HG03103 (cell line): ENCODE data around the gene CEP112.
"Not testable (repeated sequence)": the region's sequence is repeated elsewhere in the genome, so short reads cannot be mapped to it uniquely, and the experiment has no call there.

Experiments used
- ATAC-seq: cut with Tn5 transposase; IDR thresholded peaks from one replicate; pipeline ENCODE4 v1.9.1; 2021; ENCODE audit warnings: low read depth; ENCODE audit not compliant: unreplicated experiment

The CEP112 gene

DNA sequence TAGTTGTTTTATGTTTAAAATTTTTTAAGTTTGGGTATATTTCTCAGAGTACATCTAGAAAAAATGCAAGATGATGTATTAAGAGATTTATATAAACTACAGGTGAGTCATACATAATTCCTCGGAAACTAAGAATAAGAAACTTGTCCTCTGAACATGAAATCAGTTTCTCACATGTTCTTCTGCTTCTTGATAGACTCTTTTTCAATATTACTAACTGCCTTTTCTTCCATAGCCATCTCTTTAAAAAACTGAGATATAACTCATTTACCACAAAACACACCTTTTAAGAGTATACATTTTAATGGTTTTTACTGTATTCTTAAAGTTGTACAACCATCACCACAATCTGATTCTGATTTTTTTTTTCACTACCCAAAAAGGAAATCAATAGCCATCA is 392.1 kb downstream of the CEP112 start:
- no peak for ATAC-seq

DNA sequence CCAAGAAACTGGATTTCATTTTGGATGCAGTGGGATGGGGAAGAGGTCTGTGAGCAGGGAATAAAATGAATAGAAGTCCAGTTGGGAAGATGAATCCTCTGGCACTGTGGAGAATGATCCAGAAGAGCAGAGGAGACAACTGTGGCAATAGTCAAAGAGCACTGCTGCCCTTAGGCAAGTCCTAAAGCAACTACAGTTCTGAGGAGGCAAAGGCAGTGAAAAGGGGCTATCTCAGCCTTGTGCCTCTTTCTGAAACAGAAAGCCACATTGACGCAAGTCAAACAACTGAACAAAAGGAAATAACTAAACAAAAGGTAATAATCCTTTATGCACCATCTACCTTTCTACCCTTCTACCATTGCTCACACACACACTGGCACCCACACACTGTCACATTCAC is 392.5 kb downstream of the CEP112 start:
- ATAC-seq, result no peak

DNA sequence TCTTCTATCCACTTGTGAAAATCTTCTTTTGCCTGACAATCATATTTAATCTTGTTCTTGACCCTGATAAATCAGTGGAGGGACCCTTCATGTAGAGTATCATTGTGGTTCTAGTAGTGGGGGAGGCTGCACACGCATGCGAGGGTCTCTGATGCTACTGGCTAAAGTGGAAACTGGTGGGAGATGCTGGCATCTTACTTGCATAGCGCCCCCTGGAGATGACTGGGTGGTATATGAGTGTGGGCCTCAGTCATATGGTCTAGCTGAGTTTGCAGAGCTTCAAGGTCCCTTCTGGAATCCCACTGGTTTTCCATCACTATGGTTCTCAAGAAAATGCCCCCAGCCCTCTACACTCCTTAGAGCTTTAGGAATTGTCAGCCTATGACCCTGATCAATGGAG is 394.1 kb downstream of the CEP112 start:
- no peak for ATAC-seq

DNA sequence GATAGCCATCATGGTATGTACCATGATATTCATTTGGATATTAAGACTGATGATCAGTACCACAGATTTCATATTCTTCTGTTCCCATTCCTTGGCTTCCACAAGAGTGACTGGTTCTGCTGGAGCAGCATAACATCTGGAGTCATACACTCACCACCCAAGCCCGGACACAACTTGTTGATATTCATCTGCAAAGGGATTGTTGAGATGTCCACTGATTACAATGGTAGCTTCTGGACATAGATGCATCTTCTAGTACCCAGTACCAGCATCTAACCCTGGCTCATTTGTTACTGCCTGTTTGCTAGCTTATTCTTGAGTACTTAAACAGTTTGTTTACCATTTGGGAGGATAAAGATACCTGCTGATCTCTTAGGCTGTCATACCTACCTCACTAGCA is 394.8 kb downstream of the CEP112 start:
- ATAC-seq, result no peak

DNA sequence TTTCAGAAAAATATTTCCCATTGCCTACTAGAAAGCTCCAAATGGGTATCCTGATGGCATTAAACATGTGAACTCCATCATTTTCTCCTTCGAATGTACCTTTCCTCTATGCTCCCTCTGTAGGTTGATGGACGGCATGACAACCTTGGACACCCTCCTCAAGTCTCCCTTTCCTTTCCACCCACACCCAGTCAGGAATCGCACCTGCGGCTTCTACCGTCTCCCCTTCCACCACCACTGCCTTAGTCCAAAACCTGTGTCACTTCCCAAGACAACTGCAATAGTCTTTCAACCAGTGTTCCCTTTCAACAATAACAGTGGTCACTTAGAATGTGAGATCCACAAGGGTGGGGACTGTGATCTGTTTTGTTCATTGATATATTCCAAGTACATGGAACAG is 397.4 kb downstream of the CEP112 start:
- no peak for ATAC-seq

DNA sequence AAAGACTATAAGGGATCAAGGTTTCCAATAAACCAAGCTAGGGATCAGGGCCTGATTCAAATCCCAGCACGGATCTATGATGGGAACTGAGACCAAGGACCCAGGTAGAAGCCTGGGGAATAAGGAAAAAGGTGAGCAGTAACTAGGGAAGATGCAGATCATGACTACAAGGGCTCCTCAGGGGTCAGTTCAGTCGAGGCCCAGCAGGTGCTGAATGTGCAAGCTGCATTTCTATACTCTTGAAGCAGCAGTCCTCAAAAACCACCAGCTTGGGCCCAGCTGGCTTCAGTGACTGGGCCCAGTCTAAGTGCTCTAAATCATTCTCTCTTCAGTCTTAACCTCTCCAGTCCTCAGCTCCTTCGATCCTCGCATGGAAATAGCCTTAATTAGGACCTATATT is 401.7 kb downstream of the CEP112 start:
- ATAC-seq, result no peak

DNA sequence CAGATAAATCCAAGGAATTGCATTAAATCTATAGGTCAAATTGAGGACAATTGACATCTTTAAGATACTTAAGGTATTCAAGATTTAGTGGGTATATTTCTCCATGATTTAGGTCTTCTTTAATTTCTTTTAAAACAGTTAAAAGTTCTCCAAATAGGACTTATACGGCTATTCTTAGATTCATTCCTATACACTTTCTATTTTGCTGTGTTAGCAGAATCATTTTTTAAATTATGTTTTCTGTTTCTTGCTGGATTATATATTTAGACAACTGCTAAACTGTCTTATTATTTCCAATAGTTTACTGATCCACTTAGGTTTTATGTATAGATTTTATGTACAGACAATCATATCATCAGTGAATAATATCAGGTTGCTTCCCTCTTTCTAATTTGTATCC is 404.4 kb downstream of the CEP112 start:
- no peak for ATAC-seq

DNA sequence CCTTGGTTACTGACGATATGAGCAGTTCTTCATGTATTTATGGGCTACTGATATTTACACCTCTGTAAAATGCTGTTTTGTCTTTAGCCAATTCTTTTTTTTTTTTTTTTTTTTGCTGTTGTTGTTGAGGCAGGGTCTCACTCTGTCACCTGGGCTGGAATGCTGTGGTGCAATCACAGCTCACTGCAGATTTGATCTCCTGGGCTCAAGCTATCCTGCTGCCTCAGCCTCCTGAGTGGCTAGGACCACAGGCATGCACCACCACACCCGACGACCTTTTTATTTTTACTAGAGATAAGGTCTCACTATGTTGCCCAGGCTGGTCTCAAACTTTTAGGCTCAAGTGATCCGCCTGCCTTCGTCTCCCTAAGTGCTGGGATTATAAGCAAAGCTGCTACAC is 405.5 kb downstream of the CEP112 start:
- ATAC-seq, result no peak

DNA sequence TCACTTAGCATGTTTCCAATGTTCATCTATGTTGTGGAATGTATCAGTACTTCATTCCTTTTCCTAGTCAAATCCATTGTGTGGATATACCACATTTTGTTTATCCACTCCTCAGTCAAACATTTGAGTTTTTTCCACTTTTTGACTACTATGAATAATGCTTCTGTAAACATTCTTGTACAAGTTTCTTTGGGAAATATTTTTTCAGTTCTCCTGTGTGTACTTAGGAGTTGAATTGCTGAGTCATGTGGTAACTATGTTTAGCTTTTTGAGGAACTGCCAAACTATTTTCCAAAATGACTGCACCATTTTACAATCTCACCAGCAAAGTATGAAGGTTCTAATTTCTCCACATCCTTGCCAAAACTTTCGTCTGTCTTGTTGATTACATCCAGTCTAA is 406.8 kb downstream of the CEP112 start:
- no peak for ATAC-seq

DNA sequence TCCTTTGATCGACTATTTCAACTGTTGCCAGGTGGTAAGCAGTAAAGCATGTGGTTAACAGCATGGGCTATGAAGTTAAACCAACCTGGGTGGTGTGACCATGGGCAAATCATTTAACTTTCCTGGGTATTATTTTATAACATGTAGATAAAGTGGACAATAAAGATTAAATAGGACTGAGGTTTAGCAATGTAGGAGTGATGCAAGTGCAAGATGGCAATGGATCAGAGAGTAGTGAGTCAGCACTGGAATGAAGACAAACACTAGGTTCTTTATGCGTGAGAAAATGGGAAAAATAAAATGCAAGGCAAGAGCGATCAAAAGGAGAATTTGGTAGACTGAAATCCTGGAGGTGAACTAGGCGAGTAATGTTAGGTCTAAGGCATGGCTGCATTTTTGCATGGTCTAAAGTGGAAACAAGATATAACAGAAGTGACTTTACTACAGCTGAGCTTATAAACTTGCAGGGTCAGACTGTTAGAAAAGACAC is 408.0 kb downstream of the CEP112 start:
- ATAC-seq, result no peak

DNA sequence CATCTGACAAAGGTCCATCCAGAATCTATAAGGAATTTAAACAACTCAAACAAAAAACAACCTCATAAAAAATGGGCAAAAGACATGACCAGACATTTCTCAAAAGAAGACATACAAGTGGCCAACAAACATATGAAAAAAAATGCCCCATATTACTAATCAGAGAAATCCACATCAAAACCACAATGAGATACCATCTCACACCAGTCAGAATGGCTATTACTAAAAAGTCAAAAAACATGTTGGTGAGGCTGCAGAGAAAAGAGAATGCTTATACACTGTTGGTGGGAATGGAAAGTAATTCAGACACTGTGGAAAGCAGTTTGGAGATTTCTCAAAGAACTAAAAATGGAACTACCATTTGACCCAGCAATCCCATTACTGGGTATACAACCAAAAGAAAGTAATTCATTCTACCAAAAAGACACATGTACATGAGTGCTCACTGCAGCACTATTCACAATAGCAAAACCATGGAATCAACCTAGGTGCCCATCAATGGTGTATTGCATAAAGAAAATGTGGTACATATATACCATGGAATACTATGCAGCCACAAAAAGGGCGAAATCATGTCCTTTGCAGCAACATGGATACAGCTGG is 409.7 kb downstream of the CEP112 start:
- ATAC-seq, result not testable (repeated sequence)

DNA sequence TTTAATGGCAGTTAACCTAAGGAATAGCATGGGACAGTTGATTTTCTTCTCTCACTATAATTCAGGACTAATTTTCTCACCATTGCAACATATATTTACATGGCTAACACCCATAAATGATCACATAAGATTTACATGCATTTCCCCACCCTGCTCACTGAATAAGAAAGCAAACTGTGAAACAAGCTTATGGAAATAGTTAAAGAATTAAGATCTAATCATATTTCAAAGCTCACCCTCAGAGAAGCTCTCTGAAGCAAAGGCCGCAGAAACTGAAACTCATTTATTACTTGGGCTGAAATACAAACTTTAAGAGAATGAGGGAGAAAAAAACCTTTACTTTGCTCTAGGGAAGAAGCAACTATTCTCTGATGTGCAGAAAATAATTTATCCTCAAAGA is 411.8 kb downstream of the CEP112 start:
- no peak for ATAC-seq

DNA sequence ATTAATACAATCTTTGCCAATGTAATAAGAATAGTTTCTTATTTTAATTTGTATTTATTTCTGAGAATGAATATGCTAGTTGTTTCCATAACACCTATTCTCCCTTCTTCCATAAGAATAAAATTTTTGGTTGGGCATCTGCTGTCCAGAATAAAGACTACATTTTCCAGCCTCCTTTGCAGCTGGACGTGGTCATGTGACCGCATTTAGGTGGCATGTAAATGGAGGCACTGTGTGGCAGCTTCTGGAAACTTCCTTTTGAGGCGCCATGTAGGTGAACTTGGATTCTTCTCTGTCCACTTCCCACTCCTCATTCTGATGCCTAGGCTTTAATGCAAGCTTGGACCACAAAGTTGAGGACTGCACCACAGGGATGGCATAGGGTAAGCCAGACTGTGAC is 415.0 kb downstream of the CEP112 start:
- no peak for ATAC-seq

DNA sequence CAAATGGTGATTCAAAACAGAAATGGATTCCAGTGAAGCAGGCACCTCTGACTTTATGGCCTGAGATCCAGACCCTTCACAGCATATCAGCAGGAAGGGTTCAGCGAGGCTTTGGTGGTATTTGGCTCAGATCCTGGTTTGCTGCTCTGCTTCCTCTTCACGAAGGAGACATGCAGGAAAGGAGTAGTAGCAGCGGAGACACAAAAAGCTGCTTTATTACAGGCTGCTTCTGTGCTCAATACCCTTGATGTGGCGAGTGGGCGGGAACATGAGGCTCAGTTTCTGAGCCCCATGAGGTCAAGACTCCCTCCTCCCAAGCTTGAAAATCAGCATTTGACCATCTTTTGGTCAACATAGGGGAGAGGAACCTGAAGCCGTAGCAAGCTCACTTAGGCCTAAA is 417.1 kb downstream of the CEP112 start:
- ATAC-seq, result no peak

DNA sequence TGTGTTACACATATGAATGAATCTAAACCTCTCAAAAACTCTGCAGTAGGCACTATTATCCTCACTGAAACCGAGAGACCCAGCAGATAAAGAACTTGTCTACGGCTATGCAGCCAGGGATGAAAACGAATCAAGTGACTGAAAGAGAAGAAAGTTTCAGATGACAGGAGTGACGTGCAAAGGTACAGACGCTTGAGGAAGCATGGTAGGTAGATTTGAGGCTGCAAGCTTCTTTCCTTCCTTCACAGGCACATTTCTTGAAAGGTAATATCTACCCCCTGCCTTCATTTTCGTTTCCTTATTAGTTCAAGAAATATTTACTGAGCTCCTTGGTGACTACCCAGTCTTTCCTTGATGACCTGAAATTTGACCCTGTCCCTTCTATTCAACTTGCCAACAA is 418.9 kb downstream of the CEP112 start:
- ATAC-seq, result no peak

DNA sequence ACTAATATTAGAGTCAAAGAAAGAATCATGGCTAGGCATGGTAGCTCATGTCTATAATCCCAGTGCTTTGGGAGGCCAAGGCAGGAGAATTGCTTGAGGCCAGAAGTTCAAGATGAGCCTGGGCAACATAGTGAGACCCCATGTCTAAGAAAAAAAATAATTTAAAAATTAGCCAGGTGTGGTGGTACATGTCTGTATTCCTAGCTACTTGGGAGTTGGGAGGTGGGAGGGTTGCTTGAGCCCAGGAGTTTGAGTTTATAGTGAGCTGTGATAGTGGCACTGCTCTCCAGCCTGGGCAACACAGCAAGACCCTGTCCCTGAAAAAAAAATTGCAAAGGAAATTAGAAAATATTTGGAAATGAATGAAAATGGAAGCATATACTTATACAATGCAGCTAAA is 420.2 kb downstream of the CEP112 start:
- ATAC-seq, result no peak

DNA sequence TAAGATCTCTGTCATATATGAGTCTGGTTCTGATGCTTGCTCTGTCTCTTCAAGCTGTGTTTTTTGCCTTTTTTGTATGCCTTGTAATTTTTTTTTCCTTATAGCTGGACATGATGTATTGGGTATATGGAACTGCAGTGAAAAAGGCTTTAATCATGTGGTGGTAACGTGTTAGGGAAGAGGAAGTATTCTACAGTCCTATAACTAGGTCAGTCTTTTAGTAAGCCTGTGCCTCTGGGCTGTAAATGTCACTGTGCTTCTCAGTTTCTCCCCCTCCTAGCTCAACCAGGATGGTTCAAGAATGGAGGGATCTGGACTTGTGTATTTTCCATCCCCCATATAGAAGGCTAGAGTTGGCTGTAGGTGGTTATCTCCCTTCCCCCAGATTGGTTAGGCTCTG is 428.1 kb downstream of the CEP112 start:
- ATAC-seq, result no peak

DNA sequence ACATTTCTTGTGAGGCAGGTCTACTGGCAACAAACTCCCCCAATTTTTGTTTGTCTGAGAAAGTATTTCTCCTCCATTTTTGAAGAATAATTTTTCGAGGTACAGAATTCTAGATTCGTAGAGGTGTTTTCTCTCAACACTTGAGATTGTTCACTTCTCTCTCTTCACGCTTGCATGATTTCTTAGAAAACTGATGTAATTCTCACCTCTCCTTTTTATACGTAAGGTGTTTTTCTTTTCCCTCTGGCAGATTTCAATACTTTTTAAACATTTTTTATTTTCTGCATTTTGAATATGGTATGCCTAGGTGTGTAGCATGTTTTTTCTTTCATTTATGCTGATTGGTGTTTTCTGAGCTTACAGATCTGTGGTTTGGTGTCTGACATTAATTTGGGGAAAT is 429.0 kb downstream of the CEP112 start:
- no peak for ATAC-seq

DNA sequence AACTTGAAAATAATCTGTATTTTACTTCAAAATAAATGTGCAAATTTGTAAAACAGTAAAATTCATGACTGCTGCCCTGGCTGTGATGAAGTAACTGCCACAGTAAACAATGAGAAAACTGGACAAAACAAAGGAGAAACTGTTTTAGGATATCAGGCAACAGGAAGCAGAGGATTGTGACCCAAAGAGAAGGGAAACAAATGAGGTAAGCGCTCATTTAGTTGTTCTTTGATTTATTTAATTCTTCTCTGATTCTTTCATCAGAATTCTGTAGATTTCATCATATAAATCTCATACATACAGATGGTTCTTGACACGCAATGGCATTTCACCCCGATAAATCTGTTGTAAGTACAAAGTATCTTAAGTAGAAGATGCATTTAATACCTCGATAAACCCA is 432.4 kb downstream of the CEP112 start:
- no peak for ATAC-seq

DNA sequence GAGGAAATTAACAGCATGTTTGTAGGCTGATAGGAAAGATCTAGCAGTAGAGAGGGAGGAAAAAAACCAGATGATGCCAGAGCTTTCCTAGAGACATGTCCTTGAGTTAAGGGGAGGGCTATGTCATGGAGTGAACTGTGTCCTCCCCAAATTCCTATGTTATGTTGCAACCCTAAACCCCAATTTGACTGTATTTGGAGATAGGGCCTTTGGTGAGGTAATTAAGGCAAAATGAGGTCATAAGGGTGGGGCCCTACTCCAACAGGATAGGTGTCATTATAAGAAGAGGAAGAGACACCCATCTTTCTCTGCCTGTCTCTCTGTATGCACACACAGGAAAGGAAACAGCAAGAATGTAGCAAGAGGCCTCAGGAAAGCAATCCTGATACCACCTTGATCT is 435.2 kb downstream of the CEP112 start:
- ATAC-seq, result no peak

DNA sequence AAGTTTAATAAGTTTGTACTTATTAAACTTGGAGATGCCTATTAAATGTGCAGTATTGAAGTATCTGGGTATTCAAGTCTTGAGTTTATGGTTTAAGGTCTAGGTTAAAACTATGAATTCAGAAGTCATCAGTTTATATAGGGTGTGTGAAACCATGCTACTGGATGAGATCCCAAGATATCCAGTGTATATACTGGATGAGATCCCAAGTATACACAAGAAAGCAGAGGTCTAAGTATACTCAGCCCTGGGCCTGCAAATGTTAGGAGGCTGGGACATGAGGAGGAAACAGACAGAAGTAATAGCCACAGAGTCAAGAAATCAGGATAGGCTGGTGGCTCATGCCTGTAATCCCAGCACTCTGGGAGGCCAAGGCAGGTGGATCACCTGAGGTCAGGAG is 436.1 kb downstream of the CEP112 start:
- ATAC-seq, result no peak

DNA sequence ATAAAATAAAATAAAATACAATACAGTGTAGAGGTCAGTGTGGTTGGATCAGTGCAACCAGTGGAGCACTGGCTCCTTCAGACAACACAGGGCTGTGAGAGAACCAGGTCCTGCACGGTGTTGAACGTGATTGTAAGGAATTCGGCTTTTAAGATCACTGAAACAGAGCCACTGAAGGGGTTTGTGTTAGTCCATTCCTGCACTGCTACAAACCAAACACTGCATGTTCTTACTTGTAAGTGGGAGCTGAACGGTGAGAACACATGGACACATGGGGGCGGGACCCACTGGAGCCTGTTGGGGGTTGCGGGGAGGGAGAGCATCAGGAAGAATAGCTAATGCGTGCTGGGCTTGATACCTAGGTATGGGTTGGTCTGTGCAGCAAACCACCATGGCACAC is 437.3 kb downstream of the CEP112 start:
- no peak for ATAC-seq

DNA sequence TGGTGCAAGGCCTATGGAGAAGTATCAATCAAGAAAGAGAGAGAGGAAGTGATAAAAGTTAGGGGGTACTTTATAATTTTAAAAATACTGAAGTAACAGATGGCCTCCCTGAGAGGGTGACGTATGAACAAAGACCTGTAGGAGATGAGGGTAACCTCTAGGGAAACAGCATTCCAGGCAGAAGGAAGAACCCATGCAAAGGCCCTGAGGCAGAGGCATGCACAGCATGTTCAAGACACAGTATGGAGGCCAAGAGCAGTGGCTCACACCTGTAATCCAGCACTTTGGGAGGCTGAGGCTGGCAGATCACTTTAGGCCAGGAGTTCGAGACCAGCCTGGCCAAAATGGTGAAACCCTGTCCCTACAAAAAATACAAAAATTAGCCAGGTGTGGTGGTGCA is 437.9 kb downstream of the CEP112 start:
- ATAC-seq, result no peak
